GM18502 (cell line): ENCODE measurements around the gene LDAH.
"Not testable (repeated sequence)": the region's sequence is repeated elsewhere in the genome, so short reads cannot be mapped to it uniquely, and the experiment has no call there.

Source experiments
- ATAC-seq: cut with Tn5 transposase; IDR thresholded peaks from one replicate; pipeline ENCODE4 v1.9.1; 2021; ENCODE audit warnings: mild to moderate bottlenecking; ENCODE audit not compliant: unreplicated experiment, poor library complexity

The LDAH gene

DNA sequence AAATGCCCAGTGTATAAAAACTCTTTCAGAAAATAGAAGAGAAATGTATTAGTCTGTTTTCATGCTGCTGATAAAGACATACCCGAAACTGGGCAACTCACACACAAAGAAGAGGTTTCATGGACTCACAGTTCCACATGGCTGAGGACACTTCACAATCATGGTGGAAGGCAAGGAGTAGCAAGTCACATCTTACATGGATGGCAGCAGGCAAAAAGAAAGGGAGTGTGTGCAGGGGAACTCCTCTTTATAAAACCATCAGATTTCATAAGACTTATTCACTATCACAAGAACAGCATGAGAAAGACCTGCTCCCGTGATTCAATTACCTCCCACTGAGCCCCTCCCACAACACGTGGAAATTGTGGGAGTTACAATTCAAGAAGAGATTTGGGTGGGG, 29.0 kb downstream of the LDAH start:
- not testable (repeated sequence) for ATAC-seq

DNA sequence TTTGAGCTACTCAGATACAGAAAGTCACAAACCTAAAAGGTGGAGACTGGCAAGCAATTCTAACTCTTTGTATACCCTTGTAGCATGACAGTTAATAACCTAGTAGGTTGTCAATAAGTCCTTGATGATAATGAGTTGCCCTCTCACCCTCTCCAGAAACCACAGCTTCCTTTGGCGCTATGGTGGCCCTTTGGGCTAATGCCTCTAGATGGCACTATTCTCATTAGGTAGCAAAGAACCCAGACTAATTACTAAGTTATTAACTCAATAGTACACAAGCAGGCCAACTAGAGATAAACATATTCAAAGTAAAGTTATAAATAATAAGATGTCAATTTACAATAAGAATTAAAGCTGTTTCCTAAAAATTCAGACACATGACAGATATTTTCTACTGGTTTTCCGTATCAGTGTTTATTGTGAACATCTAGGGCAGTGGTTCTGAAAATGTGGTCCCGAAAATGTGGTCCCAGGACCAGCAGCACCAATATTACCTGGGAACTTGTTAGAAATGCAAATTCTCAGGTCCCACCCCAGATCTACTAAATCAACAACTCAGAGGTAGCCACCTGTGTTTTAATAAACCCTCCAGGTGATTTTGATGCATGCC, 41.1 kb downstream of the LDAH start:
- ATAC-seq: peak; percentile 76

DNA sequence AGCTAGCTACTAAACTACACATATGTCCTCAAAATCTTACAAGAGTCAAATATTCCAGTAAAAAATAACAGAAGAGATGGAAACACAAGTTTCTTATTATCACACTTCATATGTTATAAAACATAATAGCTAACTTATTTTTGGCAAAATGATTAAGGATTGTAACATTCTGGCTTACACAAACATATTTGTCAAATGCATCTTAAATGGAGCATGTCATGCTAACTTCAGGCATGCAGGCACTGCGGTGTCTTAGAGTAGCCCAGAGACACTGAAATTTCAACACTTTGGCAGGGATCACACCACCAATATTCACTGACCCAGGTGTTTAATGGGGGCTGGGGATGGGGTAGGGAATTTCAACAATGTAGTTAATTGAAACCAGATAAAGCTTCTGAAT, 51.6 kb downstream of the LDAH start:
- no peak for ATAC-seq

GRCh38 chr2:20766798-20767644, 55.9 kb downstream of the LDAH start:
- no peak for ATAC-seq

DNA sequence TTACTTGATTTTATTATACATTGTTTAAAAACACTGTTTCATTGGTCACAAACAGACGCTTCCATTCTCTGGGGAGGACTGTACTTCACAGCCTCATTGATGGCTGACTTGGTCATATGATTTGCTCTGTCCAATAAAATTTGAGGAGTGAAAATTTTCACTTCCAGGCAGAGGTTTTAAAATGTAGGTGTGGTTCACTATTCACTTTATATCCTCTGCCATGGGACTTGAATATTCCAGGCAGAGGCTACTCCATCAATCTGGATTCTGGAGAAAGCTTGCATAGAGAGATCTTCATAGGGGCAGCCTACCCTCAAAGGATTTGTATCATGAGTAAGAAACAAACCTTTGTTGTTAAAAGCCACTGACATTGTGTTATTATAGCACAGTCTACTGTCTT, 56.7 kb downstream of the LDAH start:
- ATAC-seq: no peak

GRCh38 chr2:20762945-20763683, 59.8 kb downstream of the LDAH start:
- ATAC-seq: peak; percentile 50

GRCh38 chr2:20759487-20759886, 63.4 kb downstream of the LDAH start:
- no peak for ATAC-seq

DNA sequence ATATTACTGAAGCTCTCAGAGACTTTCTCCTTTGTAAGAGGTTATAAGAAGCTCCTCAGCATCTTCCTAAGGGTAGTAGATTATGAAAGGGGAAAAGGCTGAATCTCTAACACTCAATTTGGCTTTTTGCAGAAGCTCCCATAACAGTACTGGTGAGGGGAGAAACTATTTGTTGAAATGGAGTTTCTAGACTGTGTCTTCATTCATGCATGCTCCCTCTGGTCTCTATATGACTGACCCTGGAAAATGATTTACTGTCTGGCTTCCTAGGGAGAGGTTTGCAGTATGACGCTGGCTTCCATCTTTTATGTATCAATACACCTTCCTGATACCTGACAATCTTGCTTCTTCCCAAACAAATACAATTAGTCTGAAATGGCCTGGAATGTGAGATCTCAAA, 63.9 kb downstream of the LDAH start:
- peak; percentile 67 for ATAC-seq

- no peak for ATAC-seq
Observed at GRCh38 chr2:20757405-20758090, 65.4 kb downstream of the LDAH start.

- ATAC-seq: no peak
Observed at GRCh38 chr2:20755132-20755800, 67.6 kb downstream of the LDAH start.

DNA sequence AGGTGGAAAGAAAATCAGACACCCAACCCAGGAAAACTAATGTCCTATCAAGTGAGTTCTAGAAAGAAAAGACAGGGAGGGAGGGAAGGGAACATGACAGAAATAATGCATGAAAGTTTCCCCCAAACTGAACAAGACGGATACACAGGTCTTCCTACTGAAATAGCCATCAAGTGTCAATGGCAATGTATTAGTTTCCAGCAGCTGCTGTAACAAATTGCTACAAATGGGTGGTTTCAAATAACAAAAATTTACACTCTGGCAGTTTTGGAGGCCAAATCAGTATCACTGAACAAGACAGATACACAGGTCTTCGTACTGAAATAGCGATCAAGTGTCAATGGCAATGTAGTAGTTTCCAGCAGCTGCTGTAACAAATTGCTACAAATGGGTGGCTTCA, 70.6 kb downstream of the LDAH start:
- ATAC-seq: no peak

DNA sequence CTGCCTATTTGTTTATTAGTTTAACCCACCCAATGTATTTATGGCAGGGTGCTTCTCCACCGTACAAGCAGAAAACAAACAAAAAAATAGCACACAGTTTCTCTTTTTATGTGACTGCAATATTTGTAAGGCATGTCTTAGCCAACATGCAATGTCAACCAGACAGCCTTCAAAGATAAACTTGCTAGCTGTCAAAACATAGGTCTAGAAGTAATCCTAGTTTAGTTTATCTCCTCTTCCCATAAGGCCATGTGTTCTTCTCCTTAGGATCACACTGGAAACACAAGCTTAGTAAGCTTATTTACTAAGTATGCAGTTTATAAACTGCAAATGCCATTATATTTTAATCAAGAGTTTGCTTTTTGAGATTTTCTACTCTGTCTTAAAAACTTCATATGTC, 75.6 kb downstream of the LDAH start:
- no peak for ATAC-seq

DNA sequence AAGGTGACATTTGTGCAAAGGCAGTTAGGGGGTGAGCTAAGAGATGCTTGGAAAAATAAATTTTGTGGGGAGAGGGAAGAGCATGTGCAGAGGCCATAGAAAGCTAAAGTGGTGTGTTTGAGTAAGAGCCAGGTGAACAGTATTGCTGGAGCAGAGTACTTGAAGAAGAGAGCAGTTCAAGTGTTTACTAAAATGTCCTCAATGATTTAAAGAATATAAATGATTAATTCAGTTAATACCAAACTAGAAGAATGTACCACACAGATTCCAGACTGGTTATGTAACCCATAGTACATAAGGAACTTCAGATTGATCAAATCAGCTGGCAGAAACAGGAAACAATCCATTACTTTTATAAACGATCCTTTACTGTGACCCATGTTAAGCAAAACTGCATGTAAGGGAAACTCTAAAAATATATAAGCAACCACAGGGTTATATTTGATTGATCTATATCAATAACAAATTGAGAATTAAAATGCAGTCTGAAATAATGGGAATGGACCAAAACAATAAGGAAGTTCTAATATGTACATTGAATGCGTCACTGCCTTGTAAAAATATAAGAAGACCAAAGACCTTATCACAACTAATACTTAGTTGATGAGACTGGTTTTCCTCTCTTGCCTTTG, 76.9 kb downstream of the LDAH start:
- ATAC-seq: no peak

DNA sequence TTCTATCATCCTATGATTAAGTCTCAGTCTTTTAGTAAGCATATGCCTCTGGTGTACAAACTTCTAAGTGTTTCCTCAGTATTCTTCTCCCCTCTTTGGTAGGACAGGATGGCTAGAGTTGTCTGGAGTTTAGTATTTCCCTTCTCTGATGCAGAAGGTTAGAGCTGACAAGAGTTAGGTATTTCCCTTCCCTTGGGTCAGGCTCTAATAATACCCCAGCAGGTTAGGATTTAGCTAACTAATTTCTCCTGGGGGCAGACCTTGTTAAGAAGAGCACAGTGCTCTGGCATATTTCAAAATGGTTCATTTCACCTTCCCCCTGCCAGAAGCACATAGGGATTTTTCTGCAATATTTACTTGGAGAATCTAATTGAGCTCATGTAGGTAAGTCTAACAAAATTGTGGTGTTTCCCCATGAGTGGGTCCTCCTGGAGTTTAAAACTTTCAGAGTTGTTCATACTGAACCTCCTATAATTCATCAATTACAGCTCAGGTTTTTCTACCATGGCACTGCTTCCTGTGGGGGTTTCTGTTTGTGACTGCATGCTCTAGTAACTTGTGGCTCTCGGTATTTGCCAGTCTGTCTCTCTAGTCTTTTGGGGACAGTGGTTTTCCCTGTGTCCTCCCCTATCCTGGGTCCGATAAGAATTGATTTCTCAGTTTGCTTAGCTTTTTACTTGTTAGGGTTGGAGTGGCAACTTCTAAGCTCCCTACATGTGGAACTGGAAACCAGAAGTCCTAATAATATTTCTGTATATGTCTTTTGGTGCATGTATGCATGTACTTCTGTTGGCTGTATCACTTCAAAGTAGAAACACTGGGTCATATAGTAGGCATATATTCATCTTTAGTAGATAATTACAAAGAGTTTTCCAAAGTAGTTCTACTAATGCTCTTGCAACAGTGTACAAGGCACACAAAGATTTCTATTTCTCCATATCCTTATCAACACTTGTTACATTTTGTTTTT, 78.2 kb downstream of the LDAH start:
- ATAC-seq: peak; percentile 97

DNA sequence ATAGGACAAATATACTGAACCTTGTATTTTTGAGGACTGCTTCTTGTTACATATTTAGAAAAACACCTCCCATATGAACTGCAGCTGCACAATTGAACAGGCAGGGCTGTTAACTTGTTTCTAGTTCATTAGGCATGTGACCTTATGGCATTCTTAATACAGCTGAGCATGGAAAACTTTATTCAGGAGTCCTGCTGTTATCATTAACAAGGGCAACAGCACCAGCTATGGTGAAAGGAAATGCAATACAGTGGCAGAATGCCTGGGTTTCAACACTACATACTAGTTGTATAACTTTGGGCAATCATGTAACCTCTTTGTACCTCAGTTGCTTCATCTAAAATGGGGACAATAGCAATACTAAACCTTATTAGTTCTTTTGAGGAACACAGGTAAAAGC, 84.1 kb downstream of the LDAH start:
- ATAC-seq: no peak

DNA sequence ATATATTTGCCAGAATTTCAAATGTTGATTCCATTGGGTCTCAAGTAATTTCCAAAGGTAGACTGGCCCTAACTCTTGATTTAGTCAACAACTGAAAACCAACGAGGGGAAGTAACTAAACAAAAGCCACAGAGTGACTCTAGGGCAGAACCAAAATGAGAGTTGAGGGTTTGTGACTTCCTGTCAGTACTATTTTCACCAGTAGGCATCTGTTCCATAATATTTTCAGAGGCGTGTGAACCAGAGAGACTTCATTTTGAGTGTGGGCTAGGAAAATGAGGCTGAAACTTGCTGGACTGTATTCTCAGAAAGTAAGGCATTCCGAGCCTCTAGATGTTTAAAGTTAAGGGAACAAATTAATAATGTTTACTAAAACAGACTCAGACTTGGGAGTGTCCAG, 85.4 kb downstream of the LDAH start:
- peak; percentile 98 for ATAC-seq

- no peak for ATAC-seq
Observed at GRCh38 chr2:20728114-20728758, 94.7 kb downstream of the LDAH start.

GRCh38 chr2:20726913-20727312, 96.0 kb downstream of the LDAH start:
- ATAC-seq: no peak
